WTC11 (cell line): ENCODE data around the gene SYTL4. TPM values are rescaled to one million over a fixed set of nuclear protein-coding genes. Genes with fewer than 3 reads are reported as not detected.

Experiments
- ATAC-seq: fragments of 200-7000 bp; cut with Tn5 transposase; 2 replicates; pipeline ENCODE4 v1.10.0; 2021; ENCODE audit warnings: mild to moderate bottlenecking, moderate library complexity
- CTCF ChIA-PET: fragments of 300-600 bp; sonication (Branson Sonifier 250); formaldehyde crosslinking; loops from one replicate; lab custom pipeline; 2021; ENCODE audit warnings: antibody characterized with exemption; lab: Charles Lee
- POLR2A ChIA-PET: fragments of 350-600 bp; sonication (Branson Sonifier 250); formaldehyde crosslinking; loops from one replicate; lab custom pipeline; 2021; ENCODE audit warnings: antibody characterized with exemption; lab: Charles Lee
- DNase-seq: peaks from one replicate; pipeline ENCODE4 v3.0.0; 2021; ENCODE audit warnings: low spot score
- H3K27ac Mint-ChIP-seq: 2 replicates; pipeline ENCODE4 v1.8.0; 2021; ENCODE audit warnings: mixed read lengths
- H3K27me3 Mint-ChIP-seq: 2 replicates; pipeline ENCODE4 v1.8.0; 2021; ENCODE audit warnings: low read depth, mild to moderate bottlenecking, moderate library complexity, mixed read lengths
- H3K36me3 Mint-ChIP-seq: 2 replicates; pipeline ENCODE4 v1.8.0; 2021; ENCODE audit warnings: mixed read lengths
- H3K4me1 Mint-ChIP-seq: 2 replicates; pipeline ENCODE4 v1.8.0; 2022; ENCODE audit warnings: mixed read lengths
- H3K4me3 Mint-ChIP-seq: 2 replicates; pipeline ENCODE4 v1.8.0; 2021; ENCODE audit warnings: mild to moderate bottlenecking, moderate library complexity, mixed read lengths
- H3K9me3 Mint-ChIP-seq: 2 replicates; pipeline ENCODE4 v1.8.0; 2021; ENCODE audit warnings: mixed read lengths
- ARID4B ChIP-seq: sonication (generic); formaldehyde crosslinking; IDR thresholded peaks from 2 replicates; pipeline ENCODE4 v1.8.0; 2023; ENCODE audit warnings: missing genetic modification reagents, mild to moderate bottlenecking, borderline replicate concordance
- ATF1 ChIP-seq: sonication (generic); formaldehyde crosslinking; IDR thresholded peaks from 2 replicates; pipeline ENCODE4 v1.8.1; 2023; ENCODE audit warnings: mild to moderate bottlenecking, moderate library complexity, missing genetic modification reagents
- ATF3 ChIP-seq: sonication (generic); formaldehyde crosslinking; conservative IDR thresholded peaks from 2 replicates; pipeline ENCODE4 v1.8.1; 2022; ENCODE audit warnings: mild to moderate bottlenecking, missing genetic modification reagents
- CREB1 ChIP-seq: sonication (generic); formaldehyde crosslinking; IDR thresholded peaks from 2 replicates; pipeline ENCODE4 v1.8.0; 2023; ENCODE audit warnings: mild to moderate bottlenecking, missing genetic modification reagents
- ELF4 ChIP-seq: sonication (generic); formaldehyde crosslinking; IDR thresholded peaks from 2 replicates; pipeline ENCODE4 v1.8.1; 2022; ENCODE audit warnings: low read depth, mild to moderate bottlenecking, moderate library complexity, missing genetic modification reagents
- HMGA2 ChIP-seq: fragments of 250-450 bp; sonication (Bioruptor Pico); IDR thresholded peaks from 2 replicates; pipeline ENCODE4 v1.4.0; 2021; ENCODE audit warnings: mild to moderate bottlenecking, moderate library complexity
- MXD4 ChIP-seq: fragments of 250-450 bp; sonication (Bioruptor Pico); IDR thresholded peaks from 2 replicates; pipeline ENCODE4 v1.8.0; 2021; ENCODE audit warnings: mild to moderate bottlenecking, moderate library complexity, borderline replicate concordance
- MYBL2 ChIP-seq: sonication (generic); formaldehyde crosslinking; IDR thresholded peaks from 2 replicates; pipeline ENCODE4 v1.8.1; 2023; ENCODE audit warnings: mild to moderate bottlenecking, moderate library complexity, missing genetic modification reagents
- NR2C2 ChIP-seq: sonication (generic); formaldehyde crosslinking; IDR thresholded peaks from 2 replicates; pipeline ENCODE4 v1.8.0; 2022; ENCODE audit warnings: mild to moderate bottlenecking, missing genetic modification reagents
- NR3C1 ChIP-seq: sonication (generic); formaldehyde crosslinking; conservative IDR thresholded peaks from 2 replicates; pipeline ENCODE4 v1.8.1; 2023; ENCODE audit warnings: low read depth, mild to moderate bottlenecking, missing genetic modification reagents
- USF2 ChIP-seq: sonication (generic); formaldehyde crosslinking; IDR thresholded peaks from 2 replicates; pipeline ENCODE4 v1.8.1; 2023; ENCODE audit warnings: mild to moderate bottlenecking, missing genetic modification reagents, moderate library complexity
- ZBTB21 ChIP-seq: sonication (generic); formaldehyde crosslinking; IDR thresholded peaks from 2 replicates; pipeline ENCODE4 v1.8.1; 2023; ENCODE audit warnings: mild to moderate bottlenecking, missing genetic modification reagents, borderline replicate concordance
- ZBTB43 ChIP-seq: sonication (generic); formaldehyde crosslinking; IDR thresholded peaks from 2 replicates; pipeline ENCODE4 v1.8.1; 2023; ENCODE audit warnings: mild to moderate bottlenecking, missing genetic modification reagents
- ZNF317 ChIP-seq: sonication (generic); formaldehyde crosslinking; IDR thresholded peaks from 2 replicates; pipeline ENCODE4 v1.8.1; 2023; ENCODE audit warnings: low read depth, mild to moderate bottlenecking, moderate library complexity, missing genetic modification reagents, borderline replicate concordance
- ZNF423 ChIP-seq: fragments of 250-450 bp; sonication (Bioruptor Pico); IDR thresholded peaks from 2 replicates; pipeline ENCODE4 v2.1.2; 2022; ENCODE audit warnings: mild to moderate bottlenecking, moderate library complexity
- total RNA-seq: library from RNA; stranded (reverse); gene quantifications from 3 replicates; pipeline ENCODE4 v1.2.3, GENCODE V29; 2021

Gene SYTL4
- total RNA-seq, 1 experiment from 2014 or later: 0.31 TPM

GRCh38 chrX:100695991-100696390 is 35.9 kb downstream of the SYTL4 start:
- no peak overlapping the region for H3K27ac Mint-ChIP-seq
- no peak for DNase-seq
- no peaks in the 10 kb centered on the region for H3K4me1 Mint-ChIP-seq
- peaks cover 5% of the 10 kb centered on the region; the same call in 1 of the 2 replicates for H3K27me3 Mint-ChIP-seq
- TF ChIP-seq ZNF423 (CRISPR knock-in tag) (no peak), MYBL2 (CRISPR knock-in tag) (no peak), ATF3 (CRISPR knock-in tag) (no peak), CREB1 (CRISPR knock-in tag) (no peak)
- TF ChIP-seq, all 79 proteins: peak for 0
- H3K4me3 Mint-ChIP-seq: no peak overlapping the region
- ChIA-PET CTCF (no interaction called here), POLR2A (no interaction called here)
- no peaks in the 10 kb centered on the region for H3K9me3 Mint-ChIP-seq
- no peaks in the 10 kb centered on the region for H3K36me3 Mint-ChIP-seq
- ATAC-seq: no peak

- POLR2A ChIA-PET: no interaction called here
- no peak for ATAC-seq
- Mint-ChIP-seq H3K27me3 (peaks cover 5% of the 10 kb centered on the region; the same call in 1 of the 2 replicates), H3K9me3 (no peaks in the 10 kb centered on the region), H3K27ac (no peak overlapping the region), H3K4me3 (no peak overlapping the region), H3K4me1 (no peaks in the 10 kb centered on the region), H3K36me3 (no peaks in the 10 kb centered on the region)
- no peak for TF ChIP-seq USF2 (CRISPR knock-in tag)
- no peak for DNase-seq
- CTCF ChIA-PET: no interaction called here
These were observed 36.6 kb downstream of the SYTL4 start for GRCh38 chrX:100695302-100695701.

GRCh38 chrX:100687546-100687945 is 44.4 kb downstream of the SYTL4 start:
- ATAC-seq: no peak
- no peaks in the 10 kb centered on the region; the same call in 1 of the 2 replicates for H3K27me3 Mint-ChIP-seq
- H3K4me3 Mint-ChIP-seq: no peak overlapping the region
- no peak for DNase-seq
- H3K9me3 Mint-ChIP-seq: no peaks in the 10 kb centered on the region
- no peak overlapping the region for H3K27ac Mint-ChIP-seq
- ChIA-PET CTCF (interaction anchor here (3.0 to 7.1 kb wide), 2 partner anchors 15 to 80 kb away, joined by 28 to 167 read pairs; no protein-coding TSS in a partner anchor), POLR2A (no interaction called here)
- TF ChIP-seq HMGA2 (CRISPR knock-in tag) (no peak), ELF4 (no peak), ZNF317 (no peak), NR3C1 (CRISPR knock-in tag) (no peak), NR2C2 (CRISPR knock-in tag) (no peak), ZBTB43 (CRISPR knock-in tag) (no peak), ZBTB21 (CRISPR knock-in tag) (no peak), ATF1 (no peak), ARID4B (CRISPR knock-in tag) (no peak), MXD4 (CRISPR knock-in tag) (no peak), ATF3 (CRISPR knock-in tag) (no peak), MYBL2 (CRISPR knock-in tag) (no peak)
- H3K36me3 Mint-ChIP-seq: no peaks in the 10 kb centered on the region
- H3K4me1 Mint-ChIP-seq: no peaks in the 10 kb centered on the region
